Activated CD4-positive, alpha-beta T cell treated with anti-CD3 and anti-CD28 coated beads, Interleukin-2, amount 10 ng/mL, durations not matched to agents 7 days and 5 days (primary cell): ENCODE data around the gene LTBP2. TPM values are rescaled to one million over a fixed set of nuclear protein-coding genes. Genes with fewer than 3 reads are reported as not detected.
"Not testable (repeated sequence)": the region's sequence is repeated elsewhere in the genome, so short reads cannot be mapped to it uniquely, and the experiment has no call there.

ENCODE experiments used
- CTCF ChIA-PET: fragments of 350-600 bp; sonication (Branson Sonifier 250); formaldehyde crosslinking; loops from one replicate; lab custom pipeline; 2021; ENCODE audit warnings: antibody characterized with exemption; lab: Charles Lee
- POLR2A ChIA-PET: fragments of 350-600 bp; sonication (Branson Sonifier 250); formaldehyde crosslinking; loops from one replicate; lab custom pipeline; 2021; ENCODE audit warnings: antibody characterized with exemption; lab: Charles Lee
- DNase-seq: peaks from one replicate; pipeline ENCODE4 v3.0.0-alpha.2; 2020
- H3K27ac Mint-ChIP-seq: one replicate; pipeline ENCODE4 v1.8.0; 2021; ENCODE audit warnings: mild to moderate bottlenecking, moderate library complexity, mixed read lengths
- H3K27me3 Mint-ChIP-seq: one replicate; pipeline ENCODE4 v1.8.0; 2021; ENCODE audit warnings: mixed read lengths
- H3K36me3 Mint-ChIP-seq: one replicate; pipeline ENCODE4 v1.8.0; 2021; ENCODE audit warnings: low read depth, mixed read lengths
- H3K4me1 Mint-ChIP-seq: one replicate; pipeline ENCODE4 v1.8.0; 2021; ENCODE audit warnings: mixed read lengths
- H3K4me3 Mint-ChIP-seq: one replicate; pipeline ENCODE4 v1.8.0; 2021; ENCODE audit warnings: mild to moderate bottlenecking, moderate library complexity, mixed read lengths
- H3K9me3 Mint-ChIP-seq: one replicate; pipeline ENCODE4 v1.8.0; 2021; ENCODE audit warnings: mixed read lengths
- total RNA-seq, 2 experiments: library from RNA; stranded (reverse); gene quantifications; one replicate each; pipeline ENCODE4 v1.2.3, GENCODE V29; 2021

The LTBP2 gene
- total RNA-seq, 2 experiments from 2014 or later, result 0.05 to 0.12 TPM

- no peak overlapping the region for H3K27ac Mint-ChIP-seq
- CTCF ChIA-PET, result no interaction called here
- no peaks in the 10 kb centered on the region for H3K9me3 Mint-ChIP-seq
- H3K27me3 Mint-ChIP-seq, result no peaks in the 10 kb centered on the region
- DNase-seq, result no peak
- POLR2A ChIA-PET, result no interaction called here
- H3K36me3 Mint-ChIP-seq, result no peaks in the 10 kb centered on the region
- no peaks in the 10 kb centered on the region for H3K4me1 Mint-ChIP-seq
- H3K4me3 Mint-ChIP-seq, result no peak overlapping the region
Observed at GRCh38 chr14:74547331-74547927, 64.6 kb downstream of the LTBP2 start.

GRCh38 chr14:74546416-74546815 is 65.6 kb downstream of the LTBP2 start:
- H3K4me3 Mint-ChIP-seq, result no peak overlapping the region
- H3K27me3 Mint-ChIP-seq, result no peaks in the 10 kb centered on the region
- no peaks in the 10 kb centered on the region for H3K36me3 Mint-ChIP-seq
- no peaks in the 10 kb centered on the region for H3K4me1 Mint-ChIP-seq
- no peak overlapping the region for H3K27ac Mint-ChIP-seq
- no peak for DNase-seq
- ChIA-PET CTCF (interaction anchor here (1.2 kb wide), 1 partner anchor 22 kb away, joined by 3 read pairs; no protein-coding TSS in a partner anchor), POLR2A (no interaction called here)
- no peaks in the 10 kb centered on the region for H3K9me3 Mint-ChIP-seq

- POLR2A ChIA-PET, result no interaction called here
- Mint-ChIP-seq H3K27me3 (no peaks in the 10 kb centered on the region), H3K4me3 (no peak overlapping the region), H3K27ac (no peak overlapping the region), H3K4me1 (no peaks in the 10 kb centered on the region), H3K36me3 (no peaks in the 10 kb centered on the region), H3K9me3 (no peaks in the 10 kb centered on the region)
- no peak for DNase-seq
- CTCF ChIA-PET, result interaction anchor here (1.2 kb wide), 1 partner anchor 21 kb away, joined by 3 read pairs; no protein-coding TSS in a partner anchor
Observed at GRCh38 chr14:74545386-74545785, 66.7 kb downstream of the LTBP2 start.

- H3K4me3 Mint-ChIP-seq, result no peak overlapping the region
- no peak for DNase-seq
- H3K27ac Mint-ChIP-seq, result no peak overlapping the region
- CTCF ChIA-PET, result interaction anchor here (0.7 kb wide), 1 partner anchor 107 kb away, joined by 3 read pairs; no protein-coding TSS in a partner anchor
- no peaks in the 10 kb centered on the region for H3K9me3 Mint-ChIP-seq
- H3K36me3 Mint-ChIP-seq, result no peaks in the 10 kb centered on the region
- POLR2A ChIA-PET, result no interaction called here
- H3K27me3 Mint-ChIP-seq, result no peaks in the 10 kb centered on the region
- H3K4me1 Mint-ChIP-seq, result no peaks in the 10 kb centered on the region
Observed at GRCh38 chr14:74543771-74544438, 68.1 kb downstream of the LTBP2 start.

- no peak for DNase-seq
- H3K9me3 Mint-ChIP-seq, result no peaks in the 10 kb centered on the region
- H3K27me3 Mint-ChIP-seq, result no peaks in the 10 kb centered on the region
- POLR2A ChIA-PET, result no interaction called here
- H3K36me3 Mint-ChIP-seq, result no peaks in the 10 kb centered on the region
- H3K4me1 Mint-ChIP-seq, result no peaks in the 10 kb centered on the region
- H3K4me3 Mint-ChIP-seq, result no peak overlapping the region
- CTCF ChIA-PET, result interaction anchor here (0.6 to 0.9 kb wide), 2 partner anchors 21 to 197 kb away, joined by 3 to 5 read pairs; no protein-coding TSS in a partner anchor
- H3K27ac Mint-ChIP-seq, result no peak overlapping the region
Observed at GRCh38 chr14:74542056-74542685, 69.9 kb downstream of the LTBP2 start.

- H3K4me3 Mint-ChIP-seq, result no peak overlapping the region
- POLR2A ChIA-PET, result no interaction called here
- no peak for DNase-seq
- CTCF ChIA-PET, result no interaction called here
- H3K9me3 Mint-ChIP-seq, result no peaks in the 10 kb centered on the region
- no peaks in the 10 kb centered on the region for H3K4me1 Mint-ChIP-seq
- no peaks in the 10 kb centered on the region for H3K27me3 Mint-ChIP-seq
- no peak overlapping the region for H3K27ac Mint-ChIP-seq
- no peaks in the 10 kb centered on the region for H3K36me3 Mint-ChIP-seq
Observed at GRCh38 chr14:74541225-74541624, 70.8 kb downstream of the LTBP2 start.

- no peaks in the 10 kb centered on the region for H3K27me3 Mint-ChIP-seq
- H3K4me1 Mint-ChIP-seq, result no peaks in the 10 kb centered on the region
- ChIA-PET CTCF (interaction anchor here (0.6 to 0.7 kb wide), 2 partner anchors 102 to 122 kb away, joined by 3 to 8 read pairs; no protein-coding TSS in a partner anchor), POLR2A (no interaction called here)
- no peak overlapping the region for H3K27ac Mint-ChIP-seq
- H3K4me3 Mint-ChIP-seq, result no peak overlapping the region
- DNase-seq, result no peak
- no peaks in the 10 kb centered on the region for H3K36me3 Mint-ChIP-seq
- no peaks in the 10 kb centered on the region for H3K9me3 Mint-ChIP-seq
Observed at GRCh38 chr14:74539503-74539902, 72.5 kb downstream of the LTBP2 start.

GRCh38 chr14:74538411-74539391 is 73.3 kb downstream of the LTBP2 start:
- H3K4me3 Mint-ChIP-seq, result no peak overlapping the region
- no peak overlapping the region for H3K27ac Mint-ChIP-seq
- peaks cover 1% of the 10 kb centered on the region for H3K4me1 Mint-ChIP-seq
- DNase-seq, result no peak
- CTCF ChIA-PET, result interaction anchor here (0.6 kb wide), 1 partner anchor 123 kb away, joined by 8 read pairs; no protein-coding TSS in a partner anchor
- H3K36me3 Mint-ChIP-seq, result no peaks in the 10 kb centered on the region
- H3K27me3 Mint-ChIP-seq, result no peaks in the 10 kb centered on the region
- POLR2A ChIA-PET, result no interaction called here
- H3K9me3 Mint-ChIP-seq, result no peaks in the 10 kb centered on the region

GRCh38 chr14:74536336-74536735 is 75.7 kb downstream of the LTBP2 start:
- DNase-seq, H3K27me3 Mint-ChIP-seq, H3K4me3 Mint-ChIP-seq, H3K27ac Mint-ChIP-seq, CTCF ChIA-PET, H3K36me3 Mint-ChIP-seq, H3K4me1 Mint-ChIP-seq, H3K9me3 Mint-ChIP-seq, POLR2A ChIA-PET: not testable (repeated sequence)

GRCh38 chr14:74535756-74536325 is 76.2 kb downstream of the LTBP2 start:
- Mint-ChIP-seq H3K4me3 (no peak overlapping the region), H3K36me3 (no peaks in the 10 kb centered on the region), H3K27ac (no peak overlapping the region), H3K9me3 (no peaks in the 10 kb centered on the region), H3K27me3 (no peaks in the 10 kb centered on the region), H3K4me1 (peaks cover 6% of the 10 kb centered on the region)
- POLR2A ChIA-PET, result no interaction called here
- DNase-seq, result no peak
- CTCF ChIA-PET, result interaction anchor here (0.9 kb wide), 1 partner anchor 13 kb away, joined by 3 read pairs; no protein-coding TSS in a partner anchor

GRCh38 chr14:74533576-74533975 is 78.5 kb downstream of the LTBP2 start:
- H3K9me3 Mint-ChIP-seq, result no peaks in the 10 kb centered on the region
- CTCF ChIA-PET, result no interaction called here
- peaks cover 6% of the 10 kb centered on the region for H3K4me1 Mint-ChIP-seq
- no peaks in the 10 kb centered on the region for H3K36me3 Mint-ChIP-seq
- POLR2A ChIA-PET, result no interaction called here
- no peak for DNase-seq
- no peak overlapping the region for H3K4me3 Mint-ChIP-seq
- no peak overlapping the region for H3K27ac Mint-ChIP-seq
- no peaks in the 10 kb centered on the region for H3K27me3 Mint-ChIP-seq

- ChIA-PET CTCF (no interaction called here), POLR2A (no interaction called here)
- H3K27ac Mint-ChIP-seq, result no peak overlapping the region
- no peaks in the 10 kb centered on the region for H3K36me3 Mint-ChIP-seq
- no peaks in the 10 kb centered on the region for H3K9me3 Mint-ChIP-seq
- no peak for DNase-seq
- H3K27me3 Mint-ChIP-seq, result no peaks in the 10 kb centered on the region
- no peak overlapping the region for H3K4me3 Mint-ChIP-seq
- H3K4me1 Mint-ChIP-seq, result peaks cover 6% of the 10 kb centered on the region
Observed at GRCh38 chr14:74532246-74532645, 79.8 kb downstream of the LTBP2 start.
